ENCODE results near the gene LRFN2.

LRFN2 gene

GRCh38 chr6:40343877-40344565 lies 243.1 kb downstream of the LRFN2 start:
- Histone ChIP-seq H3K27me3 (ENCODE audit: control insufficient read depth, low read length) (no peaks in the 10 kb centered on the region), H3F3A (ENCODE audit: control insufficient read depth, insufficient read depth) (no peaks in the 10 kb centered on the region), H3K4me2 (ENCODE audit: low read length) (no peak overlapping the region), H3K79me2 (ENCODE audit: control insufficient read depth, low read length) (no peaks in the 10 kb centered on the region), H3K9me3 (ENCODE audit: control insufficient read depth, insufficient read depth, low read length) (no peaks in the 10 kb centered on the region), H3K27ac (ENCODE audit: low read depth, low read length) (no peak overlapping the region), H3K4me1 (ENCODE audit: control insufficient read depth, low read length) (no peaks in the 10 kb centered on the region), H3K9me2 (replicated peaks; ENCODE audit: control insufficient read depth, low read length) (no peaks in the 10 kb centered on the region), H3K36me3 (ENCODE audit: control insufficient read depth, low read length) (no peaks in the 10 kb centered on the region), H4K20me1 (ENCODE audit: control insufficient read depth, insufficient read depth, low read depth, low read length) (no peaks in the 10 kb centered on the region), H3K4me3 (ENCODE audit: low read length) (no peak overlapping the region)
- no peak for TF ChIP-seq EZH2phosphoT487 (IDR thresholded peaks at IDR 0.05; ENCODE audit: borderline replicate concordance, low read length)
- TF ChIP-seq CTCF (IDR thresholded peaks at IDR 0.05; ENCODE audit: low read depth, low read length, poor library complexity, severe bottlenecking): no peak

GRCh38 chr6:40343318-40343876 lies 243.8 kb downstream of the LRFN2 start:
- no peak overlapping the region for H3K4me3 ChIP-seq (ENCODE audit: low read length)
- no peaks in the 10 kb centered on the region for H3K36me3 ChIP-seq (ENCODE audit: control insufficient read depth, low read length)
- no peak overlapping the region for H3K27ac ChIP-seq (ENCODE audit: low read depth, low read length)
- no peaks in the 10 kb centered on the region for H4K20me1 ChIP-seq (ENCODE audit: control insufficient read depth, insufficient read depth, low read depth, low read length)
- H3K4me1 ChIP-seq (ENCODE audit: control insufficient read depth, low read length): no peaks in the 10 kb centered on the region
- H3K27me3 ChIP-seq (ENCODE audit: control insufficient read depth, low read length): no peaks in the 10 kb centered on the region
- no peaks in the 10 kb centered on the region for H3K9me2 ChIP-seq (replicated peaks; ENCODE audit: control insufficient read depth, low read length)
- H3F3A ChIP-seq (ENCODE audit: control insufficient read depth, insufficient read depth): no peaks in the 10 kb centered on the region
- H3K9me3 ChIP-seq (ENCODE audit: control insufficient read depth, insufficient read depth, low read length): no peaks in the 10 kb centered on the region
- no peak overlapping the region for H3K4me2 ChIP-seq (ENCODE audit: low read length)
- no peak for TF ChIP-seq CTCF (IDR thresholded peaks at IDR 0.05; ENCODE audit: low read depth, low read length, poor library complexity, severe bottlenecking)
- no peaks in the 10 kb centered on the region for H3K79me2 ChIP-seq (ENCODE audit: control insufficient read depth, low read length)

- no peaks in the 10 kb centered on the region for H4K20me1 ChIP-seq (ENCODE audit: control insufficient read depth, insufficient read depth, low read depth, low read length)
- no peaks in the 10 kb centered on the region for H3K4me1 ChIP-seq (ENCODE audit: control insufficient read depth, low read length)
- H3K36me3 ChIP-seq (ENCODE audit: control insufficient read depth, low read length): no peaks in the 10 kb centered on the region
- H3K27ac ChIP-seq (ENCODE audit: low read depth, low read length): no peak overlapping the region
- no peaks in the 10 kb centered on the region for H3F3A ChIP-seq (ENCODE audit: control insufficient read depth, insufficient read depth)
- no peaks in the 10 kb centered on the region for H3K9me2 ChIP-seq (replicated peaks; ENCODE audit: control insufficient read depth, low read length)
- no peaks in the 10 kb centered on the region for H3K27me3 ChIP-seq (ENCODE audit: control insufficient read depth, low read length)
- no peak overlapping the region for H3K4me2 ChIP-seq (ENCODE audit: low read length)
- no peaks in the 10 kb centered on the region for H3K9me3 ChIP-seq (ENCODE audit: control insufficient read depth, insufficient read depth, low read length)
- TF ChIP-seq EZH2phosphoT487 (IDR thresholded peaks at IDR 0.05; ENCODE audit: borderline replicate concordance, low read length) (no peak), CTCF (IDR thresholded peaks at IDR 0.05; ENCODE audit: low read depth, low read length, poor library complexity, severe bottlenecking) (no peak)
- H3K79me2 ChIP-seq (ENCODE audit: control insufficient read depth, low read length): no peaks in the 10 kb centered on the region
- H3K4me3 ChIP-seq (ENCODE audit: low read length): no peak overlapping the region
Measured at GRCh38 chr6:40342723-40343122, 244.4 kb downstream of the LRFN2 start.
